NCI-H2107 treated with DMSO at 0.1 percent for 48 hours (cell line): Measurements from ENCODE around the gene CRHR1.
"Not testable (repeated sequence)": the region's sequence is repeated elsewhere in the genome, so short reads cannot be mapped to it uniquely, and the experiment has no call there.

ENCODE experiments used
- DNase-seq: peaks from one replicate; lab custom pipeline; 2025; ENCODE audit not compliant: unreplicated experiment; lab: John Stamatoyannopoulos, UW

CRHR1 gene

DNA sequence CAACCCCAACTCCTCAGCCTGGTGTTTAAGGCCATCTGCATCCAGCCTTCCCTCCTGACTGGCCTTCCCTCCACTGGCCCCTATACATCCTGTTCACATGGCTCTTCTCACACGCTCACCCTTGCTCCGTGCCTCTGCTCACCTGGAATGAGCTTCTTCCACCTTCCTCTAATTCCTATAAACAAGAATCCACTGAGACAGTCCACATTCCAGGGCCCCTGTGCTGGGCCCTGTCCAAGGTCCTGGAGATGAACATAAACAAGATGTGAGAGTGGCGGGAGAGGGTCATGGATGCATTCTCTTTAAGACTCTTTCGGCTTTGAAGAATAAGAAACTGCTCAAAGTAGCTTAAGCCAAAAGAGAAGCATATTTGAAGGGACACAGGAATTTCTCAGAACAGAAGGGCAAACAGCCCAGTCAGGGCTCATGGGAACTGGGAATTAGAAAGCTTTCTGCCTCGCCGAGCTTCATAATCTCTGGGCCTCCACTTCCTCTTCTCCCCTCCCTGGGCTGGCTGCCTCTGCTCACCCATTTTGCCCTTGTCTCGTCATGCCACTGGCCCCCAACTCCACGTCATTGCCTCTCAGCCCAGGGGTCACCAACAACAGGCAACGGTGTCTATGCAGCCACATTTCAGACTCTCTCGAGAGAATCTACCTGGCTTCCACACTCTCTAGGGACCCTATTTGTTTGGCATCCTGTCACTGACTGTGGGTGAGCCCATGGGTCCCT, 74.0 kb downstream of the CRHR1 start:
- DNase-seq = no peak

- no peak for DNase-seq
Measured at GRCh38 chr17:45861165-45861564, 77.0 kb downstream of the CRHR1 start.

- DNase-seq = not testable (repeated sequence)
Measured at GRCh38 chr17:45862127-45862526, 78.0 kb downstream of the CRHR1 start.

GRCh38 chr17:45863857-45864654, 79.9 kb downstream of the CRHR1 start:
- DNase-seq = no peak

DNA sequence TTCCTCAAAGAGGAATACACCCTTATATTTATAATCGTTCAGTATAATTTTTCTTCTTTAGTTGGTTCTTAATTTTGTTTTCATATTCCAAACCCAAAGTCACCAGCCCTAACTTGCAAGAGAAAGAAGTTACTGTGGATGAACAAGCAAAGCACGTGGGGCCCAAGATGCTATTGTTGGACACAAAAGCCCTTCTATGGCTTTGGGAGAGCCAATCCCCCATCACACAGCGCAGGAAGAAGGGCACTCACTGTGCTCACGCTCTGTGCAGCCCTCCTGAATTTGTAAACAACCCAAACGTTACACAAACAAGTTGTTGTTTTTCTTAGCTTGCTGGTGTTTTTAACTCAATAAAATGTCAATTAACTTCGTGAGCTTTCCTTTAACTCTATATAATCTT, 83.1 kb downstream of the CRHR1 start:
- DNase-seq = no peak

DNA sequence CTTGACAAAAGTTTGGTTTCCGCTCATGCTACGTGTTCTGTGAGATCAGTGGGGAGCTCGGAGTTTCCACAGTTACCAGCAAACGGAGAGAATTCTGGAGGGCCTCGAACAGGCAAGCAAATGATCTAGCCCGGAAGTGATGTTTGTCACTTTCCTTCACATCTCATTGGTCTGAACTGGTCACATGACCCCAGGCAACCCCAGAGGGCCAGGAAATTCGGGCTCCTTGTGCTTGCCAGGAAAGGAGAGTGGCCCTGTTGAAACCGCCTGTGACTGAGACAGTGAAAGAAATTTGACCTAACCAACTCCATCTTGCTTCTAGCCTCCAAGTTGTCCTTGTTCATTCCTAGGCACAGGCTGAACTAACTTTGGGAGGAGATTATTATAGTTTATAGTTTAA, 83.6 kb downstream of the CRHR1 start:
- DNase-seq = no peak

GRCh38 chr17:45868276-45868675, 84.2 kb downstream of the CRHR1 start:
- no peak for DNase-seq

DNA sequence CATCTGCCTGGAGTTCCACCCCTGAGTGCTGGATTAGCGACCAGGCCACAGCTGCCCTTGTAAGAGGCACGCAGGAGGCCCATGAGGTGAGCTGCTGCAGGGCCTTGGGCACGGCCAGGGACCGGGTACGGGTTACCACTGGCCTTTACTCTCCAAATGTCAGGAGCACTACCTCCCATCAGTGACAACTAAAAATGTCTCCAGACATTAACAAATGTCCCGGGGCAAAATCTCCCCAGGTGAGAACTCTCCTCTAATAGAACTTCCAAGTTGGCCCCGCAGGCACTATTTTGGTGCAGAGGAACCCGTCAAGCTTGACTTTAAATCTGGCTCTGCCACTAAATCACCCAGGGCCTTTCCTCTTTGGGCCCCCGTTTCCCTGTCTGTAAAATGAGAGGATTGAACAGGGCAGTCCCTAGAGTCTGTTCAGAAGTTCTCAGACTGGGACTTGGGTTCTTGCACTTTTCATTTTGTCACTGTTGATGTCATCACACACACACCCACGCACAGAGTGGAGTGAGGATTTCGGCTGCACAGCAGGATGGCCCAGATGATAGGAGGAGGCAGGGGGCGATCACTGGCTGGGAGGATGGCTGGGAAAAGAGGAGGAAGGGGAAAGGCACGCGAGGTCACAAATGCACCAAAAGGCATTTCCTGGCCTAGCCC, 85.7 kb downstream of the CRHR1 start:
- DNase-seq = no peak

GRCh38 chr17:45870342-45870974, 86.3 kb downstream of the CRHR1 start:
- no peak for DNase-seq

- no peak for DNase-seq
Measured at GRCh38 chr17:45871718-45872117, 87.6 kb downstream of the CRHR1 start.

- DNase-seq = no peak
Measured at GRCh38 chr17:45873728-45874127, 89.6 kb downstream of the CRHR1 start.

DNA sequence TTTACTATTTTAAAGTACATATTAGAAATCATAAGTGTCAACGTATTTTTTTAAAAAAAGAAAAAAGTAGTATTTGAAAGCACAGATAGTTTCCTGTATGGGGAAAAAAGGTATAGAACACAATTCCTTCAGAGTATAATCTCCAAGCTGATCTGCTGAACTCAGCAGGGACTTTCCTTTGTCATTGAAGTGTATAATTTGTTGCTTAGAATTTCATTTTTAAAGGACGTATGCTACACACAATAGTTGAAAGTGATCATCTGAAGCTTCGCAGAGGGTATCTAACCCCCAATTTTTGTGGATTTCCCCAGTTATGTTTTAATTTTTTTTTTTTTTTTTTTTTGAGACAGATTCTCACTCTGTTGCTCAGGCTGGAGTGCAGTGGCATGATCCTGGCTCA, 90.0 kb downstream of the CRHR1 start:
- DNase-seq = no peak

DNA sequence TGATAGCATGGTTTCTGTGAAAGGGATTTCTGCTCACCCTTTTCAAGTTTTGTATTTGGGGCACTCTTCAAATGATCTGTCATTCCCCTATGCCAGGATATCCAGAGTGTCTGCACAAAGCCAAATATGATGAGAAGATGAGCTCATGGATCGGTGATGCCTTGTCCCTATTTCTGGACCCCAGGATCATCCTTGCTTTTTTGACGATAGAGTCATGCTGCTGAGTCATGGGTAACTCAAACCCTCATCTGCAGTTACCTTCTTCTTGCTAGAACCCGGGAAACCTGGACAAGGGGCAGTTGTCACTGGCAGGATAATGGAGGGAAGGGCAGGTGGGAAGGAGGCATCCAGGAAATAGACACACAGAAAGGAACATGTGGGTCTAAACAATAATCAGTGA, 92.4 kb downstream of the CRHR1 start:
- DNase-seq = no peak

GRCh38 chr17:45877467-45877866, 93.3 kb downstream of the CRHR1 start:
- DNase-seq = no peak

DNA sequence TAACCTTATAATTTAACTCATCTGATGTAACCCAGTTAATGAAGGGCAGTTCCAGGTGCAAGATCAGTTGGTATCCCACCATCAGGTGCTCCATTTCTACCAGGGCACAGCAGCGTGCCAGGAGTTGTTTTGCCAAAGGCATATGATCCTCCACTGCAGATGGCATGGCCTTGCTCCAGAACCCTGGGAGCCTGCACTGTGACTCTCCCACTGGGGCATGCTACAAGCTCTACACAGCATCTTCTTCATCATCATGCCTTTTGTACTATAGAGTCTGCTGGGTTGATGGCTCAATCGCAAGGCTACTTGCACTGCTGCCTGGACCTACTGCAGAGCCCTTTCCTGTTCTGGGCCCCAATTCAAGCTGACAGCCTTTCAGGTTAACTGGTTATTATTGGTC, 98.9 kb downstream of the CRHR1 start:
- no peak for DNase-seq
